Psoas muscle (tissue), 8 donors: ENCODE measurements around the gene CUL9. TPM values are rescaled to one million over a fixed set of nuclear protein-coding genes. Genes with fewer than 3 reads are reported as not detected.

Experiments
- ATAC-seq, 4 donors: fragments of 200-7000 bp; cut with Tn5 transposase; one replicate each; pipeline ENCODE4 v1.9.1; 2020; ENCODE audit warnings: moderate library complexity in 3 of 4, mild to moderate bottlenecking in 2 of 4
- DNase-seq, 2 donors: peaks; one replicate each; pipeline ENCODE4 v3.0.0-alpha.2; 2020
- H3K27ac ChIP-seq: fragments of 200-600 bp; one replicate; pipeline ENCODE4 v1.8.0; 2022
- H3K27me3 ChIP-seq, 3 donors: fragments of 200-600 bp in 1 of 3; one replicate each; pipeline versions ENCODE4 v1.6.1 to v1.8.0; 2013 to 2022; ENCODE audit warnings: low read length in 2 of 3, mild to moderate bottlenecking in 2 of 3, moderate library complexity in 1 of 3; ENCODE audit not compliant: insufficient read depth in 3 of 3
- H3K36me3 ChIP-seq, 2 donors: fragments of 200-600 bp in 1 of 2; one replicate each; pipeline versions ENCODE4 v1.6.1 to v1.8.0; 2013 to 2022; ENCODE audit warnings: low read depth in 1 of 2, mild to moderate bottlenecking in 1 of 2, moderate library complexity in 1 of 2; ENCODE audit not compliant: insufficient read depth in 1 of 2
- H3K4me1 ChIP-seq: fragments of 200-600 bp; one replicate; pipeline ENCODE4 v1.8.0; 2022
- H3K4me3 ChIP-seq: fragments of 200-600 bp; one replicate; pipeline ENCODE4 v1.8.0; 2022; ENCODE audit warnings: mild to moderate bottlenecking
- H3K9me3 ChIP-seq: fragments of 200-600 bp; one replicate; pipeline ENCODE4 v1.8.0; 2022
- WGBS, 3 donors: extraction: QIAGEN DNeasy Blood & Tissue Kit; methylation state at CpG; one replicate each; pipeline versions ENCODE4 v1.1.6 to v1.1.7; 2013; 5-methylcytosine and 5-hydroxymethylcytosine counted together
- intact Hi-C, 2 donors: fragments of 100-400 bp; cut with DNase I; formaldehyde crosslinking; loops; one replicate each; pipeline versions ENCODE4 v1.11.0 to v1.14.2; 2022
- polyA plus RNA-seq, 3 donors: library from polyadenylated mRNA; stranded (reverse); fragments of 200-250 nt; gene quantifications; one replicate each; pipeline ENCODE4 v1.2.3, GENCODE V29; 2013
- total RNA-seq, 4 donors: library from RNA; stranded (reverse); fragmentation: NEBNext Ultra II Directional in 2 of 4; extraction: Animal tissue kit (Norgen Biotek cat#: 25700) in 2 of 4; gene quantifications; one replicate each; pipeline versions ENCODE4 v1.2.1 to v1.2.4, GENCODE V29; 2021 to 2023
- TF ChIP-seq, protein P1 (sequence below): fragments of 200-600 bp; IDR thresholded peaks from one replicate; pipeline ENCODE4 v1.8.0; 2022; ENCODE audit warnings: antibody characterized with exemption
- donor health status: healthy with polysubstance abuse.
- donor health status: DM: no; HTN: no; CAD: no; lungs with moderate emphysema.
- donor health status: Bipolar disorder and iron deficiency.
- donor health status: healthy.
- donor health status: DM: yes; HTN: yes; CAD: no.
- donor health status: DM: no; HTN: no; CAD: no.
- donor health status: DM: no; HTN: no; CAD: no.
- donor health status: DM: yes; HTN: yes; CAD: no.

CUL9 gene
- total and polyA plus RNA-seq, 7 donors, result 6.3 to 10.9 (median 10.7) TPM

DNA sequence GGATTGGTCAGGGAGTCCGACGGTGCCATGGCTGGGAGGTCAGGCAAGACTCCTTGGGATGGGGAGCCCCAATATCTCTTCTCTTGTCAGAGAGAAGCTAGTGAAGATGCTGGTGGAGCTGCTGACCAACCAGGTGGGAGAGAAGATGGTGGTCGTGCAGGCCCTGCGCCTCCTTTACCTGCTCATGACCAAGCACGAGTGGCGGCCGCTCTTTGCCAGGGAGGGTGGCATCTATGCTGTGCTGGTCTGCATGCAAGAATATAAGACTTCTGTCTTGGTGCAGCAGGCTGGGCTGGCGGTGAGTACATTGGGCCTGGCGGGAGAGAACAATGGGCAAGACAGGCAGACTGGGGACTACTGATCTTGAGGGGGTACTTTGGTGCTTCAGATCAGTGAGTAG, 10.9 kb downstream of the CUL9 start:
- H3K4me3 ChIP-seq, result no peak overlapping the region
- TF ChIP-seq, protein P1, sequence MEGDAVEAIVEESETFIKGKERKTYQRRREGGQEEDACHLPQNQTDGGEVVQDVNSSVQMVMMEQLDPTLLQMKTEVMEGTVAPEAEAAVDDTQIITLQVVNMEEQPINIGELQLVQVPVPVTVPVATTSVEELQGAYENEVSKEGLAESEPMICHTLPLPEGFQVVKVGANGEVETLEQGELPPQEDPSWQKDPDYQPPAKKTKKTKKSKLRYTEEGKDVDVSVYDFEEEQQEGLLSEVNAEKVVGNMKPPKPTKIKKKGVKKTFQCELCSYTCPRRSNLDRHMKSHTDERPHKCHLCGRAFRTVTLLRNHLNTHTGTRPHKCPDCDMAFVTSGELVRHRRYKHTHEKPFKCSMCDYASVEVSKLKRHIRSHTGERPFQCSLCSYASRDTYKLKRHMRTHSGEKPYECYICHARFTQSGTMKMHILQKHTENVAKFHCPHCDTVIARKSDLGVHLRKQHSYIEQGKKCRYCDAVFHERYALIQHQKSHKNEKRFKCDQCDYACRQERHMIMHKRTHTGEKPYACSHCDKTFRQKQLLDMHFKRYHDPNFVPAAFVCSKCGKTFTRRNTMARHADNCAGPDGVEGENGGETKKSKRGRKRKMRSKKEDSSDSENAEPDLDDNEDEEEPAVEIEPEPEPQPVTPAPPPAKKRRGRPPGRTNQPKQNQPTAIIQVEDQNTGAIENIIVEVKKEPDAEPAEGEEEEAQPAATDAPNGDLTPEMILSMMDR, result no peak
- H3K36me3 ChIP-seq, result peaks cover 0 to 89% of the 10 kb centered on the region in 2 donors
- no peak for ATAC-seq
- no peaks in the 10 kb centered on the region for H3K9me3 ChIP-seq
- H3K27me3 ChIP-seq, result no peaks in the 10 kb centered on the region
- intact Hi-C loops, result no loop called here
- no peak for DNase-seq
- H3K4me1 ChIP-seq, result no peaks in the 10 kb centered on the region
- H3K27ac ChIP-seq, result no peak overlapping the region
- WGBS, 3 donors, result 95 to 96% (median 95%) methylated on average over 9 of the region's 9 CpGs

DNA sequence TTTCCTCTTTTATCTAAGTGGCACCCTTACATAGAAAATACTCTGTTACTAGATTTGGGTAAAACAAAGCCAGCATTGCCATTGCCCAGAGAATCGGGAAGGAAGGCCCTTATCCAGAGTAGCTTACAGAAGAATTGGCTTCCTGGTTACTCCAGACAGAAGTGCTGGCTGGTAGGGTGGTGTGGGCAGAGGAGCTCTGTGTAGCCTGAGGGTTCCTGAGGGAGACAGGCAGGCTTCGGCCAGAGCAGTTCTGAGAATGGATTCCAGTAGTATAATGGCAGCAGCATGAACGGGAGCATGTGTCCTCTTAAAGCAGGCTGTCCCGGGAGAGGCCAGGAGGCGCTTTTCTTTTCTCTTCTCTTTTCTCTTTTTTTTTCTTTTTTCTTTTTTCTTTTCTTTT, 11.9 kb downstream of the CUL9 start:
- ATAC-seq (no peak), DNase-seq (no peak)
- no peak overlapping the region for H3K4me3 ChIP-seq
- H3K9me3 ChIP-seq, result no peaks in the 10 kb centered on the region
- peaks cover 0 to 89% of the 10 kb centered on the region in 2 donors for H3K36me3 ChIP-seq
- WGBS, 3 donors, result 88 to 93% (median 90%) methylated on average over 5 of the region's 5 CpGs
- intact Hi-C loops, result no loop called here
- no peaks in the 10 kb centered on the region for H3K27me3 ChIP-seq
- TF ChIP-seq, protein P1, result no peak
- no peaks in the 10 kb centered on the region for H3K4me1 ChIP-seq
- no peak overlapping the region for H3K27ac ChIP-seq

DNA sequence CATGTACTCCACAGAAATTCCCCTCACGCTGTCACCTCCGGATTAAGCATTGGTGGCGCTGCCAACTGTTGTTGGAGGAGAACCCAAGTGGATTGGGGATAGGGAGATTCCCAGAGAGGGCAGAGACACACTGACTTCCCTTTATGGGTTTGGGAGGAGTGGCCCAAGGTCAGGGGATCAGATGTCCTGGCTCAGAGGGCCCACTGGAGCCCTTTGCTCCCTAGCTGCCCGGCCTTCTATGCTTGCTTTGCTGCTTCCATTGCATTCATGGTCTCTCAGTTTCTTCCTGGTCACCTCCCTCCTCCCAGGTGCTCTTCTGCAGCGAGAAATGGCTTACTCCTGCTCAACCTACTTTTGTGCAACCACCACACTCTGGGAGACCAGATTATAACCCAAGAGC, 14.3 kb downstream of the CUL9 start:
- Histone ChIP-seq H3K4me1 (no peaks in the 10 kb centered on the region), H3K27me3 (no peaks in the 10 kb centered on the region), H3K9me3 (no peaks in the 10 kb centered on the region), H3K36me3 (peaks cover 0 to 93% of the 10 kb centered on the region in 2 donors), H3K27ac (no peak overlapping the region), H3K4me3 (no peak overlapping the region)
- TF ChIP-seq, protein P1, result no peak
- no peak for DNase-seq
- intact Hi-C loops, result no loop called here
- 55 to 72% (median 59%) methylated on average over 5 of the region's 5 CpGs for WGBS, 3 donors
- no peak for ATAC-seq

DNA sequence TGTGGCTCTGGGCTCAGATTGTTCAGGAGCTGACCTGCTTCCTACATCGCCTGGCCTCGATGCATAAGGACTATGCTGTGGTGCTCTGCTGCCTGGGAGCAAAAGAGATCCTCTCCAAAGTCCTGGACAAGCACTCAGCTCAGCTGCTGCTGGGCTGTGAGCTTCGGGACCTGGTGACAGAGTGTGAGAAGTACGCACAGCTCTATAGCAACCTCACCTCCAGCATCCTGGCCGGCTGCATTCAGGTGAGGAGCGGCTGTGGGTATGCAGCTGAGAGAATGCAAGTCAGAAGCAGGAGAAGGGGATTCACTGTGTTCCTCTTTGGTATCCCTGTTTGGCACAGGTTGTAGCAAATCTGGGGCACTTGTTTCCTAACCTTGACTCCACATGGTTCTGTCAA, 17.9 kb downstream of the CUL9 start:
- TF ChIP-seq, protein P1, result no peak
- Histone ChIP-seq H3K27ac (no peak overlapping the region), H3K27me3 (no peaks in the 10 kb centered on the region), H3K36me3 (peaks cover 0 to 90% of the 10 kb centered on the region in 2 donors), H3K4me3 (no peak overlapping the region), H3K4me1 (no peaks in the 10 kb centered on the region), H3K9me3 (no peaks in the 10 kb centered on the region)
- intact Hi-C loops, result no loop called here
- DNase-seq (no peak), ATAC-seq (no peak)
- WGBS, 3 donors, result 87 to 89% (median 88%) methylated on average over 6 of the region's 6 CpGs

DNA sequence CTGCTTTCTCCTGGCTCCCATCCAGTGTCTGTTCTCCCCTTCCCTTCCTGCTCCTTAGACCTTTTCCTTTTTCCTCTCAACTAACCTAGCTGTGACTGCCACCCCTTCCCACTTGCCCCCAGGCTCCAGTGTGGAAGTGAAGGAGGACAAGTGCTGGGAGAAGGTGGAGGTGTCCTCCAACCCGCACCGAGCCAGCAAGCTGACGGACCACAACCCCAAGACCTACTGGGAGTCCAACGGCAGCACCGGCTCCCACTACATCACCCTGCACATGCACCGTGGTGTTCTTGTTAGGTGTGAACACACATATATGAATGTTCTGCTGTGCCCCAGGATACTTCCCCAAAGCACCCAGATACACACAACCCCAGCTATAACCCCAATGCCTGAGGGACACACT, 18.5 kb downstream of the CUL9 start:
- Histone ChIP-seq H3K27ac (no peak overlapping the region), H3K4me3 (no peak overlapping the region), H3K36me3 (peaks cover 0 to 88% of the 10 kb centered on the region in 2 donors), H3K9me3 (no peaks in the 10 kb centered on the region), H3K4me1 (no peaks in the 10 kb centered on the region), H3K27me3 (no peaks in the 10 kb centered on the region)
- ATAC-seq (no peak), DNase-seq (no peak)
- TF ChIP-seq, protein P1, result no peak
- WGBS, 3 donors, result 93 to 96% (median 94%) methylated on average over 6 of the region's 6 CpGs
- intact Hi-C loops, result no loop called here
